Measurements from ENCODE around the gene AJAP1.

GRCh38 chr1:4634793-4635406 lies 19.5 kb upstream of the AJAP1 start:
- no peak for TF ChIP-seq CTCF (IDR thresholded peaks at IDR 0.05)
- no peak for TF ChIP-seq EZH2 (IDR thresholded peaks at IDR 0.05; ENCODE audit: borderline replicate concordance, insufficient read depth, low read depth, low read length, poor library complexity, severe bottlenecking)

Measured in B cell (primary cell).